ENCODE measurements around the gene EXOSC10. TPM values are rescaled to one million over a fixed set of nuclear protein-coding genes. Genes with fewer than 3 reads are reported as not detected.

EXOSC10 gene
- total and polyA plus RNA-seq, 2 of the 4 experiments (the other 2 are of a cell fraction) = 64.5 to 66.0 TPM

- Histone ChIP-seq H4K5ac (ENCODE audit: low read depth, low read length) (no peak overlapping the region), H4K8ac (ENCODE audit: low read depth in 2 of 2, low read length in 2 of 2) (no peak overlapping the region), H4K91ac (ENCODE audit: insufficient read depth, low read depth, low read length) (no peak overlapping the region), H3K4me3 (ENCODE audit: insufficient read depth, low read depth, low read length) (no peak overlapping the region), H3K27me3 (ENCODE audit: control insufficient read depth, insufficient read depth, low read length) (no peaks in the 10 kb centered on the region), H3K23ac (ENCODE audit: low read depth, low read length) (no peak overlapping the region), H2BK20ac (ENCODE audit: low read depth, low read length) (no peak overlapping the region), H2AK5ac (ENCODE audit: low read depth, low read length) (no peak overlapping the region), H3K36me3 (ENCODE audit: control insufficient read depth, insufficient read depth, low read length) (peaks cover 24% of the 10 kb centered on the region), H3K4ac (ENCODE audit: low read depth, low read length) (no peak overlapping the region), H3K56ac (ENCODE audit: extremely low read depth, insufficient read depth, low read length) (no peak overlapping the region), H3K27ac (ENCODE audit: insufficient read depth, low read length) (no peak overlapping the region), H3K14ac (replicated peaks; ENCODE audit: low read depth, low read length) (no peak overlapping the region), H3K79me1 (ENCODE audit: low read depth in 1 of 2, low read length in 2 of 2) (no peaks in the 10 kb centered on the region), H2AK9ac (replicated peaks; ENCODE audit: low read depth, low read length, poor library complexity) (no peak overlapping the region), H4K20me1 (ENCODE audit: insufficient read depth, low read length) (no peaks in the 10 kb centered on the region), H2BK5ac (ENCODE audit: low read depth, low read length, poor library complexity, severe bottlenecking) (no peak overlapping the region), H3K9me1 (ENCODE audit: insufficient read depth, low read length) (peaks cover 5% of the 10 kb centered on the region; the same call in 1 of the 2 replicates), H2BK120ac (ENCODE audit: low read depth, low read length) (no peak overlapping the region), H3K18ac (ENCODE audit: low read depth, low read length) (no peak overlapping the region), H3K4me2 (ENCODE audit: low read depth, low read length) (no peak overlapping the region), H2BK15ac (ENCODE audit: low read depth, low read length) (no peak overlapping the region), H3K9me3 (ENCODE audit: control insufficient read depth, insufficient read depth, low read length) (no peaks in the 10 kb centered on the region), H3K4me1 (ENCODE audit: control insufficient read depth, insufficient read depth, low read length) (peaks cover 6% of the 10 kb centered on the region), H2AFZ (replicated peaks; ENCODE audit: low read length, poor library complexity) (no peak overlapping the region), H3K9ac (ENCODE audit: low read depth, low read length) (no peak overlapping the region)
- dilution Hi-C loops (cut with HindIII; ENCODE audit: low sequenced_read_pairs, unreplicated experiment) = no loop called here
- ChIA-PET POLR2A (ENCODE audit: unreplicated experiment) (no interaction called here), CTCF (no interaction called here)
- DNase-seq (no peak), ATAC-seq (ENCODE audit: low read depth) (no peak)
- no TSS peak for BruUV-seq (replicated peaks)
- TF ChIP-seq USF2 (IDR thresholded peaks at IDR 0.05; ENCODE audit: low read depth, low read length) (no peak), BHLHE40 (IDR thresholded peaks at IDR 0.05; ENCODE audit: low read depth, low read length) (no peak), MAFK (IDR thresholded peaks at IDR 0.05; ENCODE audit: low read depth, low read length) (no peak), RFX5 (IDR thresholded peaks at IDR 0.05; ENCODE audit: low read depth, low read length) (no peak), CHD1 (IDR thresholded peaks at IDR 0.05; ENCODE audit: low read depth, low read length) (no peak)
- WGBS, 2 experiments (ENCODE audit: extremely low coverage in 2 of 2, insufficient read length in 1 of 2) = 100% methylated on average over 2 of the region's 5 CpGs; no CpG with 5 or more reads in 1 of the 2 experiments
- intact Hi-C loops (cut with micrococcal nuclease) = no loop called here
- in situ Hi-C loops (cut with MboI; ENCODE audit: low sequenced_read_pairs) = no loop called here
Measured at GRCh38 chr1:11143401-11143800, 43.7 kb upstream of the EXOSC10 start.

Measured in IMR-90 (cell line).